Tibial nerve (tissue), 3 donors: ENCODE results near the gene LRRC74B.

Experiments
- POLR2A ChIP-seq, 2 donors: fragments of 450-650 bp; IDR thresholded peaks; one replicate each; pipeline ENCODE4 v1.6.1; 2017; ENCODE audit warnings: antibody characterized with exemption in 2 of 2, mild to moderate bottlenecking in 2 of 2, moderate library complexity in 2 of 2
- TF ChIP-seq, protein P1 (sequence below), 5 experiments: fragments of 200-600 bp in 3 of 5; fragments of 450-650 bp in 2 of 5; sonication (generic) in 3 of 5; IDR thresholded peaks; one replicate each; pipeline ENCODE4 v1.5.1; 2016 to 2019; ENCODE audit warnings: antibody characterized with exemption in 5 of 5, mild to moderate bottlenecking in 3 of 5, moderate library complexity in 2 of 5

DNA sequence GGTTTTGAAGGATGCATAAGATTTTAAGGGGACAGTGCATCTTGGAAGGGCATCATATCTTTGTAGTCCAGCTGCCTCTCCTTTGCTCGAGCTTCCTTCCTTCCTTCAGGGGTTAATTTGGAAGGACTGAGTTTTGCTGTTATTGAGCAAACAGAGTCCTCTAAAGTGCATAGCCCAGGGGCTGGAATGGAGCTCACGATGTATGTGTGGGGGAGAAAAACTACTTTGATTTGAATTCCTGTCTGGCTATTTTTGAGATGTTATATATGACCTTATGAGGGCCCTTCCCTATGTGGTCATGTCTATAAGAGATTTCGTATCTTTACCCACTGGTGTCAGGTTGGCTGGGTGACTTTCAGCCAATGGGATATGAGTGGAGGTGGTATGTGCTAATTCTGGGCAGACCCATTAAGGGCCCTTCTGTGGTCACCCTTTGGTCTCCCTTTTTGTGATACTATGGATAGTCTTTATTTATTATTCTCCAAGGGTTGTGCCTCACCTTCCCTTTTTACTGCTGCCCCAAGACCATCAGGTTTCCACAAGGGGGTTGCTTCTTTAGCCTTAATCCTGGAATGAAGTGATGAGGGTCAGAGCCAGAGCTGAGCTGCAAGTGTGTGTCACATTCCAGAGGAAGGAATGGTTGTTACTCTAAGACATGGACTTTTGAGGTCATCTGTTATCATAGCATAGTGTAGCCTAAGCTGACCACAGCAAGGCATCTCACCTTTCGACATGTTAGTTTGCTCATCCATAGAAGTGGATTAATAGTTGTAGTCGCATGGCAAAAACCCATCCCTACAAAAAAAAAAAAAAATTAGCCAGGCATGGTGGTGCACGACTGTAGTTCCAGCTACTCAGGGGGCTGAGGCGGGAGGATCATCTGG lies 54.6 kb downstream of the LRRC74B start:
- TF ChIP-seq, protein P1, sequence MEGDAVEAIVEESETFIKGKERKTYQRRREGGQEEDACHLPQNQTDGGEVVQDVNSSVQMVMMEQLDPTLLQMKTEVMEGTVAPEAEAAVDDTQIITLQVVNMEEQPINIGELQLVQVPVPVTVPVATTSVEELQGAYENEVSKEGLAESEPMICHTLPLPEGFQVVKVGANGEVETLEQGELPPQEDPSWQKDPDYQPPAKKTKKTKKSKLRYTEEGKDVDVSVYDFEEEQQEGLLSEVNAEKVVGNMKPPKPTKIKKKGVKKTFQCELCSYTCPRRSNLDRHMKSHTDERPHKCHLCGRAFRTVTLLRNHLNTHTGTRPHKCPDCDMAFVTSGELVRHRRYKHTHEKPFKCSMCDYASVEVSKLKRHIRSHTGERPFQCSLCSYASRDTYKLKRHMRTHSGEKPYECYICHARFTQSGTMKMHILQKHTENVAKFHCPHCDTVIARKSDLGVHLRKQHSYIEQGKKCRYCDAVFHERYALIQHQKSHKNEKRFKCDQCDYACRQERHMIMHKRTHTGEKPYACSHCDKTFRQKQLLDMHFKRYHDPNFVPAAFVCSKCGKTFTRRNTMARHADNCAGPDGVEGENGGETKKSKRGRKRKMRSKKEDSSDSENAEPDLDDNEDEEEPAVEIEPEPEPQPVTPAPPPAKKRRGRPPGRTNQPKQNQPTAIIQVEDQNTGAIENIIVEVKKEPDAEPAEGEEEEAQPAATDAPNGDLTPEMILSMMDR (IDR thresholded peaks at IDR 0.05) = no peak
- no peak for TF ChIP-seq POLR2A (IDR thresholded peaks at IDR 0.05)
